HL-60 (cell line): ENCODE results near the gene S100A9.

Experiments used
- DNase-seq, 2 experiments: peaks; one replicate each; pipeline ENCODE4 v3.0.0-alpha.2; 2010 to 2020; ENCODE audit warnings: low read depth in 1 of 2, low spot score in 1 of 2
- H3K27ac ChIP-seq: fragments of 250-450 bp; sonication (Bioruptor Pico); replicated peaks from 2 replicates; pipeline ENCODE4 v1.5.1; 2020; ENCODE audit warnings: mild to moderate bottlenecking, moderate library complexity
- H3K27me3 ChIP-seq: fragments of 250-450 bp; sonication (Bioruptor Pico); 2 replicates; pipeline ENCODE4 v1.5.1; 2021; ENCODE audit warnings: mild to moderate bottlenecking, moderate library complexity; ENCODE audit not compliant: insufficient read depth, poor library complexity, severe bottlenecking
- H3K4me3 ChIP-seq: replicated peaks from 2 replicates; pipeline ENCODE4 v1.5.1; 2011; ENCODE audit warnings: mild to moderate bottlenecking, control low read depth, low read length; ENCODE audit not compliant: insufficient read depth
- CTCF ChIP-seq: IDR thresholded peaks from one replicate; pipeline ENCODE4 v1.5.1; 2011; ENCODE audit warnings: low read length, control low read depth, inconsistent platforms; ENCODE audit not compliant: insufficient read depth
- GABPA ChIP-seq: IDR thresholded peaks from 2 replicates; pipeline ENCODE4 v1.6.1; 2012; ENCODE audit warnings: low read depth
- POLR2AphosphoS5 ChIP-seq: IDR thresholded peaks from 2 replicates; pipeline ENCODE4 v1.6.1; 2012; ENCODE audit warnings: low read depth
- SPI1 ChIP-seq: IDR thresholded peaks from 2 replicates; pipeline ENCODE4 v1.6.1; 2012; ENCODE audit warnings: low read depth, mild to moderate bottlenecking, borderline replicate concordance
- TF ChIP-seq, protein P1 (sequence below): IDR thresholded peaks from 2 replicates; pipeline ENCODE4 v1.6.1; 2012; ENCODE audit warnings: low read depth; ENCODE audit not compliant: insufficient replicate concordance

Gene S100A9

DNA sequence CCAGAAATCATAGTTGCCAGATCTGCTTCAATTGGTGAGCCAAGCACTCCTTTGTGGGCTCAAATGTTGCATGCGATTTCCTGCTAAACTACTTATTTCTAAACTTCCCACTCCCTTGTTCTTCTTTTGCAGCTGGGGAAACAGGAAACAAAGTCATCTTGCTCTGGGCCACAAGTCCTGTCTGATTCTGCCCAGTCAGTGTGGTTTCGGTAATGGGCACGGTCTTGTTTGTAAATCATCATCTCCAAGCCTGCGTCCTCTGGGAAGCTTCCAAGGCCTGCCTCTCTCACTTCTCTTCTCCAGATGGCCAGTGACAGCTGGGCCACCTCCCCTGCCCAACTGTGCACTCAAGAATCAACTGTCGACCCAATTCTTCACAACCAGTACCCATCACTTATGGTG is 28.8 kb downstream of the S100A9 start:
- Histone ChIP-seq H3K4me3 (no peak overlapping the region), H3K27ac (peak overlapping the region; percentile 63), H3K27me3 (no peaks in the 10 kb centered on the region)
- DNase-seq: peak; percentile 53 to 94
- no peak for TF ChIP-seq CTCF
- TF ChIP-seq SPI1: peak; percentile 50; the same call in 1 of the 2 replicates
- peak; percentile 48; the same call in 1 of the 2 replicates for TF ChIP-seq GABPA
- TF ChIP-seq, protein P1, sequence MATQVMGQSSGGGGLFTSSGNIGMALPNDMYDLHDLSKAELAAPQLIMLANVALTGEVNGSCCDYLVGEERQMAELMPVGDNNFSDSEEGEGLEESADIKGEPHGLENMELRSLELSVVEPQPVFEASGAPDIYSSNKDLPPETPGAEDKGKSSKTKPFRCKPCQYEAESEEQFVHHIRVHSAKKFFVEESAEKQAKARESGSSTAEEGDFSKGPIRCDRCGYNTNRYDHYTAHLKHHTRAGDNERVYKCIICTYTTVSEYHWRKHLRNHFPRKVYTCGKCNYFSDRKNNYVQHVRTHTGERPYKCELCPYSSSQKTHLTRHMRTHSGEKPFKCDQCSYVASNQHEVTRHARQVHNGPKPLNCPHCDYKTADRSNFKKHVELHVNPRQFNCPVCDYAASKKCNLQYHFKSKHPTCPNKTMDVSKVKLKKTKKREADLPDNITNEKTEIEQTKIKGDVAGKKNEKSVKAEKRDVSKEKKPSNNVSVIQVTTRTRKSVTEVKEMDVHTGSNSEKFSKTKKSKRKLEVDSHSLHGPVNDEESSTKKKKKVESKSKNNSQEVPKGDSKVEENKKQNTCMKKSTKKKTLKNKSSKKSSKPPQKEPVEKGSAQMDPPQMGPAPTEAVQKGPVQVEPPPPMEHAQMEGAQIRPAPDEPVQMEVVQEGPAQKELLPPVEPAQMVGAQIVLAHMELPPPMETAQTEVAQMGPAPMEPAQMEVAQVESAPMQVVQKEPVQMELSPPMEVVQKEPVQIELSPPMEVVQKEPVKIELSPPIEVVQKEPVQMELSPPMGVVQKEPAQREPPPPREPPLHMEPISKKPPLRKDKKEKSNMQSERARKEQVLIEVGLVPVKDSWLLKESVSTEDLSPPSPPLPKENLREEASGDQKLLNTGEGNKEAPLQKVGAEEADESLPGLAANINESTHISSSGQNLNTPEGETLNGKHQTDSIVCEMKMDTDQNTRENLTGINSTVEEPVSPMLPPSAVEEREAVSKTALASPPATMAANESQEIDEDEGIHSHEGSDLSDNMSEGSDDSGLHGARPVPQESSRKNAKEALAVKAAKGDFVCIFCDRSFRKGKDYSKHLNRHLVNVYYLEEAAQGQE: peak; percentile 53
- TF ChIP-seq POLR2AphosphoS5: peak; percentile 93

DNA sequence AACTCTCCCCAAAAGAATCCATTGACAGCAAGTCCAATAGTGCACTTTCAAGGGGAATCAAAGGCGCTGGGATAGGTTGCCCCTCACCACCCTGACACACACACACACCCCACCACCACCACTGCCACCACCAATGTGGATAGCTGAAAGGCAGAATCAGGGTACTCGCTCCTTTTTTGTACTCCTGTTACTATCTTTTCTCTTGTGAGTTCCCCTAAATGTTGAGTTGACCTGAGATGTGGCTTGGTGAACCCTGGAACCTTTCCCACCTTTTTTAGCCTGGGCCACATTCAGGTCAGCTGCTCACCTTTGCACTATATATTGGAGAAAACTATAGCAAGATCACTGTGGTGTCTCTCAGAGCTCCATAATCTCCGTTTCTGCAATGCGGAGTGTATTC is 29.3 kb downstream of the S100A9 start:
- TF ChIP-seq, protein P1: no peak
- TF ChIP-seq CTCF (no peak), POLR2AphosphoS5 (no peak), SPI1 (no peak), GABPA (no peak)
- DNase-seq: no peak
- no peaks in the 10 kb centered on the region for H3K27me3 ChIP-seq
- no peak overlapping the region for H3K4me3 ChIP-seq
- peak overlapping the region; percentile 63 for H3K27ac ChIP-seq

DNA sequence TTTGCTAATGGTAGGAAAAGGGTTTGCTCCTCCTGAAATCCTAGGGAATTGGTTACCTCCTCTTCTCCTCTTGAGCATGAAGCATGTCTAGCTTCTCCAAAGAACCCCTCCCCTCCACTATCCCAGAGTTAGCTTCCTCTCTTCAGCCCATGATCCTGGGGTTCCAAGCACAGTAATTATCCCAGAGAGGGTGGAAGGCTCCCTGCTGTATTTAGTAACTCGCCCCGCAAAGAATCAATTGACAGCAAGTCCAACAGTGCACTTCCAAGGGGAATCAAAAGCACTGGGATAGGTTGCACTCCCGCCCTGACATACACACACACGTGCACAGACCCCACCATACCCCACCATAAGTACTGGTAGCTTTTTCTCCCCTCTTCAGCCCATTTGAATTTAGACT is 30.1 kb downstream of the S100A9 start:
- TF ChIP-seq SPI1: no peak
- no peak for TF ChIP-seq POLR2AphosphoS5
- TF ChIP-seq, protein P1: no peak
- TF ChIP-seq CTCF: no peak
- TF ChIP-seq GABPA: no peak
- no peaks in the 10 kb centered on the region for H3K27me3 ChIP-seq
- H3K4me3 ChIP-seq: no peak overlapping the region
- peak overlapping the region; percentile 63 for H3K27ac ChIP-seq
- no peak for DNase-seq
